ENCODE measurements around the gene IP6K3.

GRCh38 chr6:33738879-33739278, 7.8 kb downstream of the IP6K3 start:
- TF ChIP-seq POLR2AphosphoS5 (IDR thresholded peaks at IDR 0.05; ENCODE audit: low read depth, low read length) (no peak), REST (IDR thresholded peaks at IDR 0.05; ENCODE audit: insufficient read depth in 1 of 2, low read depth in 2 of 2, low read length in 2 of 2) (no peak), TAF1 (IDR thresholded peaks at IDR 0.05; ENCODE audit: borderline replicate concordance, insufficient read depth, low read length) (no peak), SIN3A (IDR thresholded peaks at IDR 0.05; ENCODE audit: borderline replicate concordance, insufficient read depth, low read length) (no peak), FOXP2 (optimal IDR thresholded peaks at IDR 0.05; ENCODE audit: borderline replicate concordance, extremely low read depth, extremely low read length, insufficient read depth) (no peak)

Measured in PFSK-1 (cell line).